ENCODE data around the gene TM2D1.

- TF ChIP-seq, protein P1, sequence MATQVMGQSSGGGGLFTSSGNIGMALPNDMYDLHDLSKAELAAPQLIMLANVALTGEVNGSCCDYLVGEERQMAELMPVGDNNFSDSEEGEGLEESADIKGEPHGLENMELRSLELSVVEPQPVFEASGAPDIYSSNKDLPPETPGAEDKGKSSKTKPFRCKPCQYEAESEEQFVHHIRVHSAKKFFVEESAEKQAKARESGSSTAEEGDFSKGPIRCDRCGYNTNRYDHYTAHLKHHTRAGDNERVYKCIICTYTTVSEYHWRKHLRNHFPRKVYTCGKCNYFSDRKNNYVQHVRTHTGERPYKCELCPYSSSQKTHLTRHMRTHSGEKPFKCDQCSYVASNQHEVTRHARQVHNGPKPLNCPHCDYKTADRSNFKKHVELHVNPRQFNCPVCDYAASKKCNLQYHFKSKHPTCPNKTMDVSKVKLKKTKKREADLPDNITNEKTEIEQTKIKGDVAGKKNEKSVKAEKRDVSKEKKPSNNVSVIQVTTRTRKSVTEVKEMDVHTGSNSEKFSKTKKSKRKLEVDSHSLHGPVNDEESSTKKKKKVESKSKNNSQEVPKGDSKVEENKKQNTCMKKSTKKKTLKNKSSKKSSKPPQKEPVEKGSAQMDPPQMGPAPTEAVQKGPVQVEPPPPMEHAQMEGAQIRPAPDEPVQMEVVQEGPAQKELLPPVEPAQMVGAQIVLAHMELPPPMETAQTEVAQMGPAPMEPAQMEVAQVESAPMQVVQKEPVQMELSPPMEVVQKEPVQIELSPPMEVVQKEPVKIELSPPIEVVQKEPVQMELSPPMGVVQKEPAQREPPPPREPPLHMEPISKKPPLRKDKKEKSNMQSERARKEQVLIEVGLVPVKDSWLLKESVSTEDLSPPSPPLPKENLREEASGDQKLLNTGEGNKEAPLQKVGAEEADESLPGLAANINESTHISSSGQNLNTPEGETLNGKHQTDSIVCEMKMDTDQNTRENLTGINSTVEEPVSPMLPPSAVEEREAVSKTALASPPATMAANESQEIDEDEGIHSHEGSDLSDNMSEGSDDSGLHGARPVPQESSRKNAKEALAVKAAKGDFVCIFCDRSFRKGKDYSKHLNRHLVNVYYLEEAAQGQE (IDR thresholded peaks at IDR 0.05; ENCODE audit: insufficient replicate concordance, low read depth), result no peak
- no peak for TF ChIP-seq CTCF (IDR thresholded peaks at IDR 0.05; ENCODE audit: insufficient read depth, low read length)
Observed at GRCh38 chr1:61727544-61727943, 2.6 kb upstream of the TM2D1 start.

All from HL-60 (cell line).